Activated T-cell treated with anti-CD3 and anti-CD28 coated beads, Interleukin-2, amount 50 U/mL, for 4 hours (primary cell): ENCODE data around the gene RGS8. TPM values are rescaled to one million over a fixed set of nuclear protein-coding genes. Genes with fewer than 3 reads are reported as not detected.

ENCODE experiments used
- ATAC-seq, 2 donors: fragments of 200-7000 bp; cut with Tn5 transposase; one replicate each; pipeline ENCODE4 v1.10.0; 2021
- DNase-seq: peaks from one replicate; pipeline ENCODE4 v3.0.0-alpha.2; 2020
- H3K27me3 Mint-ChIP-seq: one replicate; pipeline ENCODE4 v1.8.0; 2021; ENCODE audit warnings: low read depth, mixed read lengths
- H3K36me3 Mint-ChIP-seq: one replicate; pipeline ENCODE4 v1.8.0; 2022; ENCODE audit warnings: mixed read lengths; ENCODE audit not compliant: insufficient read depth
- H3K4me1 Mint-ChIP-seq: one replicate; pipeline ENCODE4 v1.8.0; 2021; ENCODE audit warnings: low read depth, mixed read lengths
- H3K4me3 Mint-ChIP-seq: one replicate; pipeline ENCODE4 v1.8.0; 2021; ENCODE audit warnings: mild to moderate bottlenecking, moderate library complexity, mixed read lengths
- H3K9me3 Mint-ChIP-seq: one replicate; pipeline ENCODE4 v1.8.0; 2021; ENCODE audit warnings: mixed read lengths
- total RNA-seq, 3 donors: library from RNA; stranded (reverse); gene quantifications; one replicate each; pipeline ENCODE4 v1.2.1, GENCODE V29; 2021

RGS8 gene
- total RNA-seq, 3 donors from 2014 or later = not detected

GRCh38 chr1:182670032-182670749 is 14.2 kb downstream of the RGS8 start:
- no peaks in the 10 kb centered on the region for H3K9me3 Mint-ChIP-seq
- no peak overlapping the region for H3K4me3 Mint-ChIP-seq
- DNase-seq = no peak
- no peak for ATAC-seq
- H3K36me3 Mint-ChIP-seq = no peaks in the 10 kb centered on the region
- H3K4me1 Mint-ChIP-seq = no peaks in the 10 kb centered on the region
- peaks cover 14% of the 10 kb centered on the region for H3K27me3 Mint-ChIP-seq

DNA sequence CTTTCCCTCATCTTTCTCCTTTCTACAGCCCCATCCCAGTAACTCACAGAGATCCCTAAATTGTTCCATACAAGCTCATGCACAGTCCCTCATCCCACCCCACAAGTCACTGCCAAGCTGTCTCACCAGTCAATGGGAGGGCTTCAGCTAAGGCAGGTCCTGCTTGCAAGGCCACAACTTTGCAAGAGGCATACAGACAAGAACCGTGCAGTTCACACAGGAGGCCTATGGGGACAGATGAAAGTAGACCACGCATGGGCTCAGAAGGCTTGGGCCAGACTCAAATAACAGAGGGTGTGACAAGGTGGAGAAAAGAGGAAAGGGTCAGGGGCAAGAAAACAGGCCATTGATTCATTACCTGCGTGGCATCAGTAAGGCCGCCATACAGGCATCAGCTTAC is 15.1 kb downstream of the RGS8 start:
- DNase-seq = no peak
- no peaks in the 10 kb centered on the region for H3K4me1 Mint-ChIP-seq
- H3K27me3 Mint-ChIP-seq = peaks cover 11% of the 10 kb centered on the region
- no peak overlapping the region for H3K4me3 Mint-ChIP-seq
- H3K36me3 Mint-ChIP-seq = no peaks in the 10 kb centered on the region
- H3K9me3 Mint-ChIP-seq = no peaks in the 10 kb centered on the region
- no peak for ATAC-seq

GRCh38 chr1:182668521-182669054 is 15.8 kb downstream of the RGS8 start:
- no peak for ATAC-seq
- Mint-ChIP-seq H3K9me3 (no peaks in the 10 kb centered on the region), H3K4me3 (no peak overlapping the region), H3K4me1 (no peaks in the 10 kb centered on the region), H3K36me3 (no peaks in the 10 kb centered on the region), H3K27me3 (peaks cover 11% of the 10 kb centered on the region)
- no peak for DNase-seq

DNA sequence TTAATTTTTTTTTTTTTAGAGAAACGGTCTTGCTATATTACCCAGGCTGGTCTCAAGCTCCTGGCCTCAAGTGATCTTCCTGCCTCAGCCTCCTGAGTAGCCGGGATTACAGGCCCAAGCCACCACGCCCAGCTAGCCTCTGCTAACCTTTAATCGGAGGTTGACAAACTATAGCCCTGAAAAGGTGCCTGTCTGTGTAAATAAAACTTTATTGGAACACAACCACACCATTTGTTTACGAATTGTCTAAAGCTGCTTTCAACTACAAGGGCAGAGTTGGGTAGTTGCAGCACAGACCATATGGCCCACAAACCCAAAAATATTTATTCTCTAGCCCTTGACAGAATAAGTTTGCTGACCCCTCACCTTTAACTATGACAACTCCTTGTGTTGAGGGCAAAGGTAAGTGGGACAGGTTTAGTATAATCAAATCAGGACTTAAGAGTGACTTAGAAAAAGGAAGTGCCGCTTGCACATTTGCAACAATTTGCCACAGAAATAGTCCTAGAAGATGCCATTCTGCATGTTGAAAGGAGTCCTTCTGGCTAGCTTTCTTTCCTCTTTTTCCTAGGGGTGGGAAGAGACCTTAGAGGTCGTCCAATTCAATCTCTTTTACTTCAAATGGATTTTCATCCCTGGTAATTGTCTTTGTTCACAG is 16.4 kb downstream of the RGS8 start:
- Mint-ChIP-seq H3K4me3 (no peak overlapping the region), H3K36me3 (no peaks in the 10 kb centered on the region), H3K9me3 (no peaks in the 10 kb centered on the region), H3K27me3 (peaks cover 11% of the 10 kb centered on the region), H3K4me1 (no peaks in the 10 kb centered on the region)
- no peak for ATAC-seq
- no peak for DNase-seq

DNA sequence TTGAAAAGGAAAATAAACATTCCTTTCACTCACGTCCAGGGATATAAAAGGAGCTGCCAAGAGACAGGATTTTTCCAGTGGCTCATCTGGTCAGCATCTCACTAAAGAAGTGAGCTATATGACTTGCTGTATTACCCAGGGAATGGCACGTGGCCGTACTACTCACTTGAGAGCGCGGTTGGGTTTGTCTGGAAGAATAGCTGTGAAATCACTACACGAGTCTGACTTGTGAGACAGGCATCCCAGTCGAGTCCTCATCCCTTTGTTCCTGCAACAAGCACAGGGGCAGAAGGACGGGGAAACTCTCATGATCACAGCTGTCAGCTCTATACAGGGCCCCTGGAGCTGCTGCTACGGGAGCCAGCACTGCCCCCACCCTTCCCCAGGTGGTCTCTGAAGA is 17.7 kb downstream of the RGS8 start:
- Mint-ChIP-seq H3K9me3 (no peaks in the 10 kb centered on the region), H3K27me3 (peaks cover 6% of the 10 kb centered on the region), H3K4me3 (no peak overlapping the region), H3K36me3 (no peaks in the 10 kb centered on the region), H3K4me1 (no peaks in the 10 kb centered on the region)
- no peak for DNase-seq
- ATAC-seq = no peak

DNA sequence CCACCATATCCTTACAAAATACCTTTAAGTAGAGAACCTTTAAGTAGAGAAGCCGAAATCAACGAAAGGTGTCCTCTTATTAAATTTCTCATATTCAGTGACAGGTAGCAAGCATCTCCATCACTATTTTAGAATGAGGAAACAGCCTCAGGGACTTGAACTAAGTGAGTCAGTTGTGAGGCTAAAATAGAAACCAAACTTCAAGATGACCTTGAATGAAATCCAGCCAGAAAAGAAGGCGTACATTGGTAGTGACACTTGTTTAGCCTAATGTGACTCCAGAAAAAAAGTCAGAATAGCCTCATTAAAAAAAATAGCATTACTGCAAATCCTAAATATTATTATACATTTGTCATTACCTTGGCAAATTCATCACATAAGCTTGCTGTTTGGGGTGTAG is 20.1 kb downstream of the RGS8 start:
- no peaks in the 10 kb centered on the region for H3K4me1 Mint-ChIP-seq
- ATAC-seq = no peak
- H3K27me3 Mint-ChIP-seq = peaks cover 3% of the 10 kb centered on the region
- H3K9me3 Mint-ChIP-seq = no peaks in the 10 kb centered on the region
- no peak overlapping the region for H3K4me3 Mint-ChIP-seq
- no peaks in the 10 kb centered on the region for H3K36me3 Mint-ChIP-seq
- no peak for DNase-seq

- H3K27me3 Mint-ChIP-seq = peaks cover 3% of the 10 kb centered on the region
- no peaks in the 10 kb centered on the region for H3K36me3 Mint-ChIP-seq
- no peak overlapping the region for H3K4me3 Mint-ChIP-seq
- DNase-seq = no peak
- H3K9me3 Mint-ChIP-seq = no peaks in the 10 kb centered on the region
- H3K4me1 Mint-ChIP-seq = no peaks in the 10 kb centered on the region
- no peak for ATAC-seq
Measured at GRCh38 chr1:182662956-182663355, 21.4 kb downstream of the RGS8 start.

GRCh38 chr1:182662121-182662890 is 22.1 kb downstream of the RGS8 start:
- DNase-seq = no peak
- Mint-ChIP-seq H3K36me3 (no peaks in the 10 kb centered on the region), H3K27me3 (peaks cover 5% of the 10 kb centered on the region), H3K4me3 (no peak overlapping the region), H3K4me1 (no peaks in the 10 kb centered on the region), H3K9me3 (no peaks in the 10 kb centered on the region)
- ATAC-seq = no peak

- DNase-seq (no peak), ATAC-seq (no peak)
- Mint-ChIP-seq H3K4me3 (no peak overlapping the region), H3K27me3 (peaks cover 8% of the 10 kb centered on the region), H3K36me3 (no peaks in the 10 kb centered on the region), H3K9me3 (no peaks in the 10 kb centered on the region), H3K4me1 (no peaks in the 10 kb centered on the region)
Measured at GRCh38 chr1:182658055-182658454, 26.3 kb downstream of the RGS8 start.

GRCh38 chr1:182656842-182657397 is 27.5 kb downstream of the RGS8 start:
- Mint-ChIP-seq H3K27me3 (peaks cover 8% of the 10 kb centered on the region), H3K36me3 (no peaks in the 10 kb centered on the region), H3K9me3 (no peaks in the 10 kb centered on the region), H3K4me3 (no peak overlapping the region), H3K4me1 (no peaks in the 10 kb centered on the region)
- no peak for DNase-seq
- ATAC-seq = no peak

GRCh38 chr1:182653986-182654385 is 30.4 kb downstream of the RGS8 start:
- no peaks in the 10 kb centered on the region for H3K36me3 Mint-ChIP-seq
- ATAC-seq (no peak), DNase-seq (no peak)
- peaks cover 5% of the 10 kb centered on the region for H3K4me1 Mint-ChIP-seq
- peaks cover 5% of the 10 kb centered on the region for H3K27me3 Mint-ChIP-seq
- no peaks in the 10 kb centered on the region for H3K9me3 Mint-ChIP-seq
- no peak overlapping the region for H3K4me3 Mint-ChIP-seq

GRCh38 chr1:182652933-182653332 is 31.5 kb downstream of the RGS8 start:
- Mint-ChIP-seq H3K4me3 (no peak overlapping the region), H3K4me1 (peaks cover 5% of the 10 kb centered on the region), H3K36me3 (no peaks in the 10 kb centered on the region), H3K9me3 (no peaks in the 10 kb centered on the region), H3K27me3 (peaks cover 5% of the 10 kb centered on the region)
- ATAC-seq = no peak
- DNase-seq = no peak

- no peak for DNase-seq
- Mint-ChIP-seq H3K4me1 (peaks cover 5% of the 10 kb centered on the region), H3K36me3 (no peaks in the 10 kb centered on the region), H3K4me3 (no peak overlapping the region), H3K27me3 (no peaks in the 10 kb centered on the region), H3K9me3 (no peaks in the 10 kb centered on the region)
- no peak for ATAC-seq
Measured at GRCh38 chr1:182651339-182651724, 33.1 kb downstream of the RGS8 start.

DNA sequence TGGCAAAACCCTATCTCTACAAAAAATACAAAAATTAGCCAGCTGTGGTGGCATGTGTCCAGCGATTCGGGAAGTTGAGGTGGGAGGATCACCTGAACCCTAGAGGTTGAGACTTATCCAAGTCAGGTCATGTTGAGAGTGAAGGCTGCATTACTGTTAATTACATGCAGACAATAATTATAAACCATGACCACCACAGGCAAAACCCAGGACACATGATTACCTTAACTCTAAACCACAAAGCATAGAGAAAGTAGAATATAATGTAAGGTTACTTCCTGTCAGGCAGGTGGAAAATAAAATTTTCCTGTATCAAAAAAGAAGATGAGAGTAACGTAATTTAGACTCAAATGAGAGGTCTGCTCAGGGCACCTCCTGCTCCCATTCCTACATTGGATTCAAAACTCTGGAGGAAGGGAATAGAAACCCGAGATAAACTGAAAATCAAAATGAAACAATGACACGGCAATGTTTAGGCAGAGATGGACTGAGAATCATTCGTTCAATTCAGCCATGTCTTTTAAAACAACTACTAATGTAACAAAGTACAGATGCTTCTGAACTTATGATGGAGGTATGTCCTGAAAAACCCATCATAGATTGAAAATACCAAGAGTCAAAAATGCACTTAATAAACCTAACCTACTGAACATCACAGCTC is 33.6 kb downstream of the RGS8 start:
- no peak for DNase-seq
- Mint-ChIP-seq H3K27me3 (no peaks in the 10 kb centered on the region), H3K9me3 (no peaks in the 10 kb centered on the region), H3K36me3 (no peaks in the 10 kb centered on the region), H3K4me3 (no peak overlapping the region), H3K4me1 (peaks cover 5% of the 10 kb centered on the region)
- ATAC-seq = no peak
